IPS-NIHi11 (cell line): Measurements from ENCODE around the gene ITGA2B.
"Not testable (repeated sequence)": the region's sequence is repeated elsewhere in the genome, so short reads cannot be mapped to it uniquely, and the experiment has no call there.

Source experiments
- DNase-seq: peaks from one replicate; pipeline ENCODE4 v3.0.0; 2012; ENCODE audit warnings: mixed read lengths, low spot score

The ITGA2B gene

GRCh38 chr17:44351961-44352827, 37.3 kb downstream of the ITGA2B start:
- no peak for DNase-seq

GRCh38 chr17:44351464-44351863, 38.0 kb downstream of the ITGA2B start:
- no peak for DNase-seq

- DNase-seq = peak; percentile 79
Measured at GRCh38 chr17:44350733-44351226, 38.7 kb downstream of the ITGA2B start.

- DNase-seq = no peak
Measured at GRCh38 chr17:44349553-44350070, 39.8 kb downstream of the ITGA2B start.

GRCh38 chr17:44348988-44349364, 40.5 kb downstream of the ITGA2B start:
- no peak for DNase-seq

- no peak for DNase-seq
Measured at GRCh38 chr17:44348234-44348987, 41.0 kb downstream of the ITGA2B start.

- not testable (repeated sequence) for DNase-seq
Measured at GRCh38 chr17:44347206-44348055, 42.0 kb downstream of the ITGA2B start.

GRCh38 chr17:44346064-44346844, 43.2 kb downstream of the ITGA2B start:
- DNase-seq = no peak

- DNase-seq = peak; percentile 77
Measured at GRCh38 chr17:44345454-44346026, 43.9 kb downstream of the ITGA2B start.

GRCh38 chr17:44344939-44345453, 44.5 kb downstream of the ITGA2B start, which contains the start of gene GRN:
Gene GRN, plus strand, starts transcription at chr17:44345302. Its CDS starts 3,863 bp downstream, at chr17:44349165.
- peak; percentile 98 for DNase-seq

- DNase-seq = no peak
Measured at GRCh38 chr17:44343510-44344209, 45.8 kb downstream of the ITGA2B start.

GRCh38 chr17:44340553-44340952, 48.9 kb downstream of the ITGA2B start:
- not testable (repeated sequence) for DNase-seq

GRCh38 chr17:44338702-44339101, 50.7 kb downstream of the ITGA2B start:
- no peak for DNase-seq

- no peak for DNase-seq
Measured at GRCh38 chr17:44335968-44336367, 53.5 kb downstream of the ITGA2B start.

- DNase-seq = no peak
Measured at GRCh38 chr17:44335564-44335963, 53.9 kb downstream of the ITGA2B start.

- no peak for DNase-seq
Measured at GRCh38 chr17:44334727-44335126, 54.7 kb downstream of the ITGA2B start.

GRCh38 chr17:44334315-44334714, 55.1 kb downstream of the ITGA2B start:
- DNase-seq = no peak

- DNase-seq = no peak
Measured at GRCh38 chr17:44333371-44333770, 56.1 kb downstream of the ITGA2B start.

GRCh38 chr17:44331249-44331760, 58.1 kb downstream of the ITGA2B start:
- DNase-seq = peak; percentile 75
